Hematopoietic multipotent progenitor cell treated with erythropoietin and hydrocortisone succinate and interleukin-3 and kit ligand, for 4 days (in vitro differentiated cells): ENCODE data around the gene MXD1.

Experiments used
- DNase-seq: peaks from one replicate; pipeline ENCODE4 v3.0.0-alpha.2; 2015

Gene MXD1

GRCh38 chr2:69983392-69983966 lies 68.6 kb downstream of the MXD1 start:
- DNase-seq: no peak

- DNase-seq: no peak
Observed at GRCh38 chr2:69985216-69985615, 70.3 kb downstream of the MXD1 start.

GRCh38 chr2:69985688-69986087 lies 70.8 kb downstream of the MXD1 start:
- DNase-seq: peak; percentile 89

GRCh38 chr2:69986691-69987090 lies 71.8 kb downstream of the MXD1 start:
- DNase-seq: no peak

GRCh38 chr2:69988086-69988635 lies 73.3 kb downstream of the MXD1 start:
- no peak for DNase-seq

- DNase-seq: no peak
Observed at GRCh38 chr2:69989009-69989408, 74.1 kb downstream of the MXD1 start.

- DNase-seq: no peak
Observed at GRCh38 chr2:69989441-69990105, 74.7 kb downstream of the MXD1 start.
